ENCODE data around the gene TCTN3.

GRCh38 chr10:95691281-95691680, 2.4 kb downstream of the TCTN3 start:
- TF ChIP-seq, protein P1, sequence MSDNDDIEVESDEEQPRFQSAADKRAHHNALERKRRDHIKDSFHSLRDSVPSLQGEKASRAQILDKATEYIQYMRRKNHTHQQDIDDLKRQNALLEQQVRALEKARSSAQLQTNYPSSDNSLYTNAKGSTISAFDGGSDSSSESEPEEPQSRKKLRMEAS (IDR thresholded peaks at IDR 0.05; ENCODE audit: insufficient read depth, insufficient read length) = no peak
- TF ChIP-seq, protein P2, sequence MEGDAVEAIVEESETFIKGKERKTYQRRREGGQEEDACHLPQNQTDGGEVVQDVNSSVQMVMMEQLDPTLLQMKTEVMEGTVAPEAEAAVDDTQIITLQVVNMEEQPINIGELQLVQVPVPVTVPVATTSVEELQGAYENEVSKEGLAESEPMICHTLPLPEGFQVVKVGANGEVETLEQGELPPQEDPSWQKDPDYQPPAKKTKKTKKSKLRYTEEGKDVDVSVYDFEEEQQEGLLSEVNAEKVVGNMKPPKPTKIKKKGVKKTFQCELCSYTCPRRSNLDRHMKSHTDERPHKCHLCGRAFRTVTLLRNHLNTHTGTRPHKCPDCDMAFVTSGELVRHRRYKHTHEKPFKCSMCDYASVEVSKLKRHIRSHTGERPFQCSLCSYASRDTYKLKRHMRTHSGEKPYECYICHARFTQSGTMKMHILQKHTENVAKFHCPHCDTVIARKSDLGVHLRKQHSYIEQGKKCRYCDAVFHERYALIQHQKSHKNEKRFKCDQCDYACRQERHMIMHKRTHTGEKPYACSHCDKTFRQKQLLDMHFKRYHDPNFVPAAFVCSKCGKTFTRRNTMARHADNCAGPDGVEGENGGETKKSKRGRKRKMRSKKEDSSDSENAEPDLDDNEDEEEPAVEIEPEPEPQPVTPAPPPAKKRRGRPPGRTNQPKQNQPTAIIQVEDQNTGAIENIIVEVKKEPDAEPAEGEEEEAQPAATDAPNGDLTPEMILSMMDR (IDR thresholded peaks at IDR 0.05; ENCODE audit: extremely low read depth in 1 of 2, insufficient read depth in 1 of 2, low read depth in 1 of 2, low read length in 2 of 2) = no peak
- TF ChIP-seq POLR2A (IDR thresholded peaks at IDR 0.05; ENCODE audit: low read depth, low read length) (no peak), JUN (IDR thresholded peaks at IDR 0.05; ENCODE audit: borderline replicate concordance, insufficient read depth, insufficient read length, low read depth) (no peak), EZH2 (IDR thresholded peaks at IDR 0.05; ENCODE audit: borderline replicate concordance, low read depth, low read length, severe bottlenecking) (no peak)
